ENCODE measurements around the gene EXOSC1.
"Not testable (repeated sequence)": the region's sequence is repeated elsewhere in the genome, so short reads cannot be mapped to it uniquely, and the experiment has no call there.

EXOSC1 gene

GRCh38 chr10:97445722-97446639 lies at the start of gene EXOSC1, which contains the start of gene ZDHHC16:
Gene EXOSC1 (minus strand): TSS chr10:97446006. CDS start chr10:97445985, 21 bp downstream.
Gene ZDHHC16 (plus strand): TSS chr10:97446175. CDS start chr10:97451676, 5,501 bp downstream.
- DNase-seq (peak; percentile 91), ATAC-seq (peak; percentile 96)

GRCh38 chr10:97494863-97495506 lies 49.2 kb upstream of the EXOSC1 start:
- no peak for ATAC-seq
- DNase-seq: no peak

GRCh38 chr10:97494151-97494550 lies 48.3 kb upstream of the EXOSC1 start:
- no peak for DNase-seq
- no peak for ATAC-seq

GRCh38 chr10:97490592-97490991 lies 44.8 kb upstream of the EXOSC1 start:
- peak; percentile 36 for ATAC-seq
- no peak for DNase-seq

GRCh38 chr10:97485647-97486281 lies 40.0 kb upstream of the EXOSC1 start:
- no peak for DNase-seq
- no peak for ATAC-seq

GRCh38 chr10:97483921-97484320 lies 38.1 kb upstream of the EXOSC1 start:
- DNase-seq: no peak
- ATAC-seq: no peak

- DNase-seq: no peak
- no peak for ATAC-seq
These were observed 37.7 kb upstream of the EXOSC1 start for GRCh38 chr10:97483506-97483905.

- no peak for DNase-seq
- ATAC-seq: no peak
These were observed 36.6 kb upstream of the EXOSC1 start for GRCh38 chr10:97482381-97482780.

GRCh38 chr10:97481071-97481470 lies 35.3 kb upstream of the EXOSC1 start:
- DNase-seq: no peak
- ATAC-seq: no peak

GRCh38 chr10:97479939-97480338 lies 34.1 kb upstream of the EXOSC1 start:
- ATAC-seq: no peak
- DNase-seq: no peak

GRCh38 chr10:97479410-97479809 lies 33.6 kb upstream of the EXOSC1 start:
- DNase-seq, ATAC-seq: not testable (repeated sequence)

GRCh38 chr10:97475936-97476594 lies 30.3 kb upstream of the EXOSC1 start:
- no peak for DNase-seq
- no peak for ATAC-seq

GRCh38 chr10:97474918-97475317 lies 29.1 kb upstream of the EXOSC1 start:
- ATAC-seq: no peak
- no peak for DNase-seq

GRCh38 chr10:97468781-97469180 lies 23.0 kb upstream of the EXOSC1 start:
- not testable (repeated sequence) for ATAC-seq, DNase-seq

GRCh38 chr10:97468162-97468561 lies 22.4 kb upstream of the EXOSC1 start:
- DNase-seq (no peak), ATAC-seq (no peak)

- DNase-seq: no peak
- no peak for ATAC-seq
These were observed 20.9 kb upstream of the EXOSC1 start for GRCh38 chr10:97466755-97467154.

GRCh38 chr10:97465982-97466381 lies 20.2 kb upstream of the EXOSC1 start:
- ATAC-seq (peak; percentile 6), DNase-seq (no peak)

- ATAC-seq (no peak), DNase-seq (no peak)
These were observed 18.4 kb upstream of the EXOSC1 start for GRCh38 chr10:97464226-97464625.

- DNase-seq: peak; percentile 27
- peak; percentile 54 for ATAC-seq
These were observed 17.7 kb upstream of the EXOSC1 start for GRCh38 chr10:97463363-97464132.

GRCh38 chr10:97462309-97462708 lies 16.5 kb upstream of the EXOSC1 start:
- ATAC-seq: no peak
- DNase-seq: no peak

GRCh38 chr10:97459933-97460332 lies 14.1 kb upstream of the EXOSC1 start:
- no peak for DNase-seq
- no peak for ATAC-seq
